K562 (cell line): ENCODE data around the gene MAGI3. TPM values are rescaled to one million over a fixed set of nuclear protein-coding genes. Genes with fewer than 3 reads are reported as not detected.

Source experiments
- CBFA2T3 ChIP-seq: fragments of 450-650 bp; IDR thresholded peaks from 2 replicates; pipeline ENCODE4 v1.6.1; 2017
- CBX1 ChIP-seq: sonication (generic); IDR thresholded peaks from 2 replicates; pipeline ENCODE4 v1.6.1; 2016; ENCODE audit warnings: antibody characterized with exemption, low read depth, mild to moderate bottlenecking
- CBX5 ChIP-seq: IDR thresholded peaks from 2 replicates; pipeline ENCODE4 v1.6.1; 2014; ENCODE audit warnings: low read depth, borderline replicate concordance
- CREB3L1 ChIP-seq: fragments of 450-650 bp; IDR thresholded peaks from 2 replicates; pipeline ENCODE4 v1.6.1; 2014; ENCODE audit warnings: low read depth, mild to moderate bottlenecking, moderate library complexity, borderline replicate concordance
- ELF2 ChIP-seq: fragments of 250-450 bp; sonication (Bioruptor Pico); IDR thresholded peaks from 2 replicates; pipeline ENCODE4 v1.5.0; 2021; ENCODE audit warnings: mild to moderate bottlenecking
- ELK3 ChIP-seq: fragments of 450-650 bp; formaldehyde crosslinking; IDR thresholded peaks from 2 replicates; pipeline ENCODE4 v1.4.0; 2020; ENCODE audit warnings: mild to moderate bottlenecking
- ETV6 ChIP-seq, 3 experiments: fragments of 150-350 bp in 1 of 3; sonication (generic) in 1 of 3; formaldehyde crosslinking in 1 of 3; IDR thresholded peaks; 2 replicates each; pipeline versions ENCODE4 v1.6.1 to v1.8.0; 2014 to 2022; ENCODE audit warnings: borderline replicate concordance in 2 of 3, low read depth in 2 of 3, antibody characterized with exemption in 1 of 3, low read length in 1 of 3, mild to moderate bottlenecking in 1 of 3, missing genetic modification reagents in 1 of 3
- FOSL1 ChIP-seq: fragments of 200-800 bp; sonication (Bioruptor generic); conservative IDR thresholded peaks from 2 replicates; pipeline ENCODE4 v1.6.1; 2016; ENCODE audit warnings: missing genetic modification characterization, missing compliant biosample characterization
- FOXM1 ChIP-seq, 2 experiments: fragments of 450-650 bp in 1 of 2; sonication (generic) in 1 of 2; formaldehyde crosslinking in 1 of 2; IDR thresholded peaks; 2 replicates each; pipeline versions ENCODE4 v1.6.1 to v1.9.0; 2017 to 2022; ENCODE audit warnings: low read depth in 2 of 2, mild to moderate bottlenecking in 2 of 2, missing genetic modification reagents in 1 of 2, moderate library complexity in 1 of 2
- HMBOX1 ChIP-seq: sonication (generic); IDR thresholded peaks from 2 replicates; pipeline ENCODE4 v1.6.1; 2016
- HNRNPK ChIP-seq: fragments of 200-400 bp; formaldehyde crosslinking; IDR thresholded peaks from one replicate; pipeline ENCODE4 v1.6.1; 2018; ENCODE audit warnings: mild to moderate bottlenecking, low read depth, low read length; ENCODE audit not compliant: poor library complexity, severe bottlenecking
- LEF1 ChIP-seq: fragments of 450-650 bp; IDR thresholded peaks from 2 replicates; pipeline ENCODE4 v1.6.1; 2016; ENCODE audit warnings: mild to moderate bottlenecking
- PHF8 ChIP-seq: fragments of 200-600 bp; sonication (generic); IDR thresholded peaks from 2 replicates; pipeline ENCODE4 v1.6.1; 2012; ENCODE audit warnings: mixed run types, mild to moderate bottlenecking, inconsistent platforms, low read length, moderate library complexity, borderline replicate concordance
- RB1 ChIP-seq: fragments of 450-650 bp; IDR thresholded peaks from 2 replicates; pipeline ENCODE4 v1.6.1; 2017; ENCODE audit warnings: low read depth, mild to moderate bottlenecking
- SIRT6 ChIP-seq: IDR thresholded peaks from one replicate; pipeline ENCODE4 v1.6.1; 2012; ENCODE audit warnings: low read depth, mild to moderate bottlenecking, control low read depth, inconsistent platforms, low read length, moderate library complexity
- SMARCA5 ChIP-seq: fragments of 450-650 bp; IDR thresholded peaks from 2 replicates; pipeline ENCODE4 v1.6.1; 2016
- TRIM24 ChIP-seq, 2 experiments: fragments of 450-650 bp; IDR thresholded peaks; 2 replicates each; pipeline ENCODE4 v1.6.1; 2016
- ZNF146 ChIP-seq: IDR thresholded peaks from one replicate; pipeline ENCODE4 v1.6.1; 2018; ENCODE audit warnings: missing compliant biosample characterization; ENCODE audit not compliant: unreplicated experiment
- ZNF175 ChIP-seq: fragments of 200-800 bp; sonication (Bioruptor generic); IDR thresholded peaks from 2 replicates; pipeline ENCODE4 v1.6.1; 2016; ENCODE audit warnings: low read depth, mild to moderate bottlenecking, missing genetic modification characterization, missing compliant biosample characterization
- ZNF280B ChIP-seq: fragments of 250-450 bp; sonication (Bioruptor Pico); IDR thresholded peaks from 2 replicates; pipeline ENCODE4 v1.5.1; 2021; ENCODE audit warnings: mild to moderate bottlenecking
- polyA plus RNA-seq, 8 experiments: library from polyadenylated mRNA; depleted of rRNA in 4 of 8; stranded (reverse) in 5 of 8; unstranded in 3 of 8; fragments of >200 nt; fragmentation: Nextera tagmentation in 2 of 8; fragmentation: Illumina TruSeq in 1 of 8; extraction: Ambion mirVana in 2 of 8; extraction: Trizol in 1 of 8; gene quantifications; 2 replicates each; pipeline versions ENCODE4 v1.2.1 to v1.2.3, GENCODE V29; 2011 to 2014; ENCODE audit warnings: inconsistent platforms in 1 of 8, missing spikeins in 1 of 8
- total RNA-seq, 7 experiments: library from RNA; depleted of rRNA in 6 of 7; stranded (reverse); fragments of >200 nt in 6 of 7; fragmentation: Illumina TruSeq in 2 of 7; extraction: Trizol in 2 of 7; gene quantifications; 2 replicates each; pipeline versions ENCODE4 v1.2.1 to v1.2.3, GENCODE V29; 2011 to 2021; ENCODE audit warnings: low replicate concordance in 1 of 7
- TF ChIP-seq, protein P1 (sequence below): fragments of 450-650 bp; IDR thresholded peaks from 2 replicates; pipeline ENCODE4 v1.6.1; 2018; ENCODE audit warnings: mild to moderate bottlenecking, low read depth; ENCODE audit not compliant: partially characterized antibody

The MAGI3 gene
- total and polyA plus RNA-seq, 9 of the 15 experiments (the other 6 are each of a cell fraction or from before 2014, with no cell fraction given): 1.0 to 8.6 (median 5.5) TPM

DNA sequence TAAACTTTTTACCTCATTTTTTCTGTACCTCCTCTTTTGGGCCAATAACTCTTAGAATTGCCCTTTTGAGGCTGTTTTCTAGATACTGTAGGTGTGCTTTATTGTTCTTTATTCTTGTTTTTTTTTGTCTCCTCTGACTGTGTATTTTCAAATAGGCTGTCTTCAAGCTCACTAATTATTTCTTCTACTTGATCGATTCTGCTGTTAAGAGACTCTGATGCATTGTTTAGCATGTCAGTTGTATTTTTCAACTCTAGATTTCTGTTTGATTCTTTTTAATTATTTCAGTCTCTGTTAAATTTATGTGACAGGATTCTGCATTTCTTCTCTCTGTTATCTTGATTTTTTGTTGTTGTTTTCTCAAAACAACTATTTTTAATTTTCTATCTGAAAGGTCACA lies 238.7 kb downstream of the MAGI3 start (continued):
- no peak for TF ChIP-seq CBFA2T3
- TF ChIP-seq FOSL1 (tag): no peak
- 0 out of 2 replicates have a peak, but pooled peaks have one; percentile 26 for TF ChIP-seq SMARCA5
- peak; percentile 89; the same call in 1 of the 2 replicates for TF ChIP-seq ZNF280B (CRISPR knock-in tag)
- peak; percentile 33; the same call in 1 of the 2 replicates for TF ChIP-seq CBX1
- TF ChIP-seq FOXM1 (IDR thresholded peaks at IDR 0.05; ENCODE audit: low read depth): no peak
- TF ChIP-seq FOXM1 (CRISPR knock-in tag; IDR thresholded peaks at IDR 0.05; ENCODE audit: low read depth): no peak
- TF ChIP-seq SIRT6: no peak
- peak; percentile 60; the same call in 1 of the 2 replicates for TF ChIP-seq CBX5
- no peak for TF ChIP-seq ELK3 (CRISPR knock-in tag)
- no peak for TF ChIP-seq RB1
- no peak for TF ChIP-seq ELF2
- no peak for TF ChIP-seq HMBOX1
- no peak for TF ChIP-seq ETV6 (IDR thresholded peaks at IDR 0.05; ENCODE audit: borderline replicate concordance in 1 of 2, low read depth in 2 of 2, low read length in 1 of 2)
- no peak for TF ChIP-seq ETV6 (CRISPR knock-in tag; IDR thresholded peaks at IDR 0.05; ENCODE audit: borderline replicate concordance)
- TF ChIP-seq PHF8: no peak
- no peak for TF ChIP-seq ZNF175 (CRISPR knock-in tag)
- peak in 1 of 2 experiments; percentile 77; a peak in 1 of 4 replicates for TF ChIP-seq TRIM24 (IDR thresholded peaks at IDR 0.05)
- TF ChIP-seq, protein P1, sequence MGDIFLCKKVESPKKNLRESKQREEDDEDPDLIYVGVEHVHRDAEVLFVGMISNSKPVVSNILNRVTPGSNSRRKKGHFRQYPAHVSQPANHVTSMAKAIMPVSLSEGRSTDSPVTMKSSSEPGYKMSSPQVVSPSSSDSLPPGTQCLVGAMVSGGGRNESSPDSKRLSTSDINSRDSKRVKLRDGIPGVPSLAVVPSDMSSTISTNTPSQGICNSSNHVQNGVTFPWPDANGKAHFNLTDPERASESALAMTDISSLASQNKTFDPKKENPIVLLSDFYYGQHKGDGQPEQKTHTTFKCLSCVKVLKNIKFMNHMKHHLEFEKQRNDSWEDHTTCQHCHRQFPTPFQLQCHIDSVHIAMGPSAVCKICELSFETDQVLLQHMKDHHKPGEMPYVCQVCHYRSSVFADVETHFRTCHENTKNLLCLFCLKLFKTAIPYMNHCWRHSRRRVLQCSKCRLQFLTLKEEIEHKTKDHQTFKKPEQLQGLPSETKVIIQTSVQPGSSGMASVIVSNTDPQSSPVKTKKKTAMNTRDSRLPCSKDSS: peak; percentile 94
- no peak for TF ChIP-seq CREB3L1
- no peak for TF ChIP-seq ZNF146 (CRISPR knock-in tag)
- TF ChIP-seq HNRNPK: no peak
- TF ChIP-seq LEF1: 0 out of 2 replicates have a peak, but pooled peaks have one; percentile 40
